HL-60 (cell line): ENCODE results near the gene IL13RA1.
A peak's percentile ranks its signal among the peaks of the same experiment; 100 is the strongest.

ENCODE experiments used
- DNase-seq, 2 experiments: peaks; one replicate each; pipeline ENCODE4 v3.0.0-alpha.2; 2010 to 2020; ENCODE audit warnings: low read depth in 1 of 2, low spot score in 1 of 2
- H3K27ac ChIP-seq: fragments of 250-450 bp; sonication (Bioruptor Pico); replicated peaks from 2 replicates; pipeline ENCODE4 v1.5.1; 2020; ENCODE audit warnings: mild to moderate bottlenecking, moderate library complexity
- H3K27me3 ChIP-seq: fragments of 250-450 bp; sonication (Bioruptor Pico); 2 replicates; pipeline ENCODE4 v1.5.1; 2021; ENCODE audit warnings: mild to moderate bottlenecking, moderate library complexity; ENCODE audit not compliant: insufficient read depth, poor library complexity, severe bottlenecking
- H3K4me3 ChIP-seq: replicated peaks from 2 replicates; pipeline ENCODE4 v1.5.1; 2011; ENCODE audit warnings: mild to moderate bottlenecking, control low read depth, low read length; ENCODE audit not compliant: insufficient read depth
- GABPA ChIP-seq: IDR thresholded peaks from 2 replicates; pipeline ENCODE4 v1.6.1; 2012; ENCODE audit warnings: low read depth
- POLR2AphosphoS5 ChIP-seq: IDR thresholded peaks from 2 replicates; pipeline ENCODE4 v1.6.1; 2012; ENCODE audit warnings: low read depth
- REST ChIP-seq: IDR thresholded peaks from 2 replicates; pipeline ENCODE4 v1.6.1; 2012; ENCODE audit warnings: low read depth; ENCODE audit not compliant: insufficient replicate concordance
- SPI1 ChIP-seq: IDR thresholded peaks from 2 replicates; pipeline ENCODE4 v1.6.1; 2012; ENCODE audit warnings: low read depth, mild to moderate bottlenecking, borderline replicate concordance
- TF ChIP-seq, protein P1 (sequence below): IDR thresholded peaks from one replicate; pipeline ENCODE4 v1.5.1; 2011; ENCODE audit warnings: low read length, control low read depth, inconsistent platforms; ENCODE audit not compliant: insufficient read depth

IL13RA1 gene

DNA sequence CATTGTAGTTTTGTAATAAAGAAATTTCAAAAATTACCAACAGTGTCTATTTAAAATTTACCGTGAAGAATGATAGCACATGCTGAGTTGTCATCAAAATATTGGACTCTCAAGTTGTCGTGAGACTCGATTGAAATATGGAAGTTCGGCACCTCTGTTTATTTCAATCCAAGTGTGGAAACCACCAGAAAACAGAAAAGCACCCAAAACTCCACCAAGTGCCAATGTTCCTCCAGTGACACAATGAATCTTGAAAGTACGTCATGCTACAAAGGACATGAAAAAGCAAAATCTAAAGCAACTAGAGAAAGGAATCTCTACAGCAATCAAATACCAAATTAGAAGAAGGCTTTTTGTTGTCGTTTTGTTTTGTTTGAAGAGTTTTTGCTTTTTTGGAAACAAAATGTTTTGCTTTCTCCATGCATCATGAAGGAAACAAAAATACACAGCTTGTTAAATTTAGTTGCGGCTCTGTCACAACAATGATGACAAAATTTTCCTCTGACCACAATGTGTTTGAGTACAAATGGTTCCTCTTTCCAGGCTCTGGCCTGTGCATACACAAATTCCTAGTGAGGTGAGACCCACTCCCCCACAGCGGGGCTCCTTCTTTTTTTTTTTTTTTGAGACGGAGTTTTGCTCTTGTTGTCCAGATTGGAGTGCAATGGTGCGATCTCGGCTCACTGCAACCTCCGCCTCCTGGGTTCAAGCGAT is 9.6 kb upstream of the IL13RA1 start:
- no peak overlapping the region for H3K4me3 ChIP-seq
- TF ChIP-seq SPI1, result no peak
- TF ChIP-seq POLR2AphosphoS5, result no peak
- TF ChIP-seq, protein P1, sequence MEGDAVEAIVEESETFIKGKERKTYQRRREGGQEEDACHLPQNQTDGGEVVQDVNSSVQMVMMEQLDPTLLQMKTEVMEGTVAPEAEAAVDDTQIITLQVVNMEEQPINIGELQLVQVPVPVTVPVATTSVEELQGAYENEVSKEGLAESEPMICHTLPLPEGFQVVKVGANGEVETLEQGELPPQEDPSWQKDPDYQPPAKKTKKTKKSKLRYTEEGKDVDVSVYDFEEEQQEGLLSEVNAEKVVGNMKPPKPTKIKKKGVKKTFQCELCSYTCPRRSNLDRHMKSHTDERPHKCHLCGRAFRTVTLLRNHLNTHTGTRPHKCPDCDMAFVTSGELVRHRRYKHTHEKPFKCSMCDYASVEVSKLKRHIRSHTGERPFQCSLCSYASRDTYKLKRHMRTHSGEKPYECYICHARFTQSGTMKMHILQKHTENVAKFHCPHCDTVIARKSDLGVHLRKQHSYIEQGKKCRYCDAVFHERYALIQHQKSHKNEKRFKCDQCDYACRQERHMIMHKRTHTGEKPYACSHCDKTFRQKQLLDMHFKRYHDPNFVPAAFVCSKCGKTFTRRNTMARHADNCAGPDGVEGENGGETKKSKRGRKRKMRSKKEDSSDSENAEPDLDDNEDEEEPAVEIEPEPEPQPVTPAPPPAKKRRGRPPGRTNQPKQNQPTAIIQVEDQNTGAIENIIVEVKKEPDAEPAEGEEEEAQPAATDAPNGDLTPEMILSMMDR, result no peak
- TF ChIP-seq GABPA, result no peak
- no peak for TF ChIP-seq REST
- peak overlapping the region; percentile 75 for H3K27ac ChIP-seq
- H3K27me3 ChIP-seq, result no peaks in the 10 kb centered on the region
- DNase-seq, result peak; percentile 72 to 87

DNA sequence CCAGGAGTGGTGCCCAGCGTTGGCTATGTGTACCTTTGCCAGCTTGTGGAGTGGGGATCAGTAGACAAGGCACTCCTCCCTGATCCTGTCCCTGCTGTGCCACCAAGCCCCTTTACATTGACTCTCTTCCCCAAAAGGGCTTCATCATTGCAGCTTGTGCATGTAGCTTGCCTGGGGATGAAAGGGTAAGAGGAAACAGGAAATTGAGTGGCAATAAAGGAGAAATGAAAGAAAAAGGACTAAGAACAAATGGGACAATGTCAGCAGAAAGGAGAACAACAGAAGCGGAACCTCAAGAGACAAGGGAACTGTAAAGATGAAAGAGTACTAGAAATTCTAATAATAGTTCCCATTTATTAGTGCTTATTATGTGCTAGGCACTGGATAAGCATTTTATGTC is 8.7 kb upstream of the IL13RA1 start:
- Histone ChIP-seq H3K4me3 (no peak overlapping the region), H3K27me3 (no peaks in the 10 kb centered on the region), H3K27ac (peak overlapping the region; percentile 75)
- TF ChIP-seq, protein P1, result no peak
- TF ChIP-seq POLR2AphosphoS5 (0 out of 2 replicates have a peak, but pooled peaks have one; percentile 18), SPI1 (peak; percentile 69; the same call in 1 of the 2 replicates)
- DNase-seq, result peak in 1 of 2 experiments; percentile 66

- no peak for DNase-seq
- Histone ChIP-seq H3K4me3 (no peak overlapping the region), H3K27me3 (no peaks in the 10 kb centered on the region), H3K27ac (no peak overlapping the region)
- TF ChIP-seq REST (no peak), SPI1 (no peak), GABPA (no peak), POLR2AphosphoS5 (no peak)
- TF ChIP-seq, protein P1, result no peak
Observed at GRCh38 chrX:118720058-118720707, 7.2 kb upstream of the IL13RA1 start.
